Measurements from ENCODE around the gene ATP9A. TPM values are rescaled to one million over a fixed set of nuclear protein-coding genes. Genes with fewer than 3 reads are reported as not detected.

The ATP9A gene
- total and polyA plus RNA-seq, 4 donors, result 2.4 to 16.7 (median 9.9) TPM

GRCh38 chr20:51775241-51775640, 7.1 kb upstream of the ATP9A start:
- no peak overlapping the region for H3K27ac ChIP-seq (ENCODE audit: low read depth in 1 of 2, low read length in 2 of 2)
- peaks cover 0 to 5% (median 3%) of the 10 kb centered on the region in 4 donors for H3K9me3 ChIP-seq (ENCODE audit: control insufficient read depth in 4 of 4, low read length in 3 of 4)
- H3K4me1 ChIP-seq (ENCODE audit: control insufficient read depth in 4 of 4, insufficient read depth in 4 of 4, low read length in 3 of 4), result no peaks in the 10 kb centered on the region
- 93% methylated on average over 1 of the region's 1 CpG for WGBS
- no peak overlapping the region for H3K4me3 ChIP-seq (ENCODE audit: low read depth in 1 of 3, low read length in 3 of 3)
- no peaks in the 10 kb centered on the region for H3K36me3 ChIP-seq (ENCODE audit: control insufficient read depth in 4 of 4, insufficient read depth in 3 of 4, low read depth in 1 of 4, low read length in 3 of 4)
- TF ChIP-seq RXRA (IDR thresholded peaks at IDR 0.05) (no peak), SP1 (IDR thresholded peaks at IDR 0.05) (no peak), REST (IDR thresholded peaks at IDR 0.05) (no peak), NR2F2 (IDR thresholded peaks at IDR 0.05) (no peak), HNF4G (IDR thresholded peaks at IDR 0.05) (no peak), ZBTB33 (IDR thresholded peaks at IDR 0.05) (no peak), YY1 (IDR thresholded peaks at IDR 0.05) (no peak), ATF3 (IDR thresholded peaks at IDR 0.05) (no peak)
- no peaks in the 10 kb centered on the region for H3K27me3 ChIP-seq (ENCODE audit: control insufficient read depth in 4 of 4, insufficient read depth in 4 of 4, low read length in 3 of 4)
- no peak overlapping the region for H3K9ac ChIP-seq (ENCODE audit: low read depth in 1 of 2, low read length in 2 of 2)
- no peak for DNase-seq (ENCODE audit: low spot score)

- WGBS, result 97% methylated on average over 4 of the region's 4 CpGs
- Histone ChIP-seq H3K4me1 (ENCODE audit: control insufficient read depth in 4 of 4, insufficient read depth in 4 of 4, low read length in 3 of 4) (peaks cover 0 to 5% (median 2%) of the 10 kb centered on the region in 4 donors), H3K27ac (ENCODE audit: low read depth in 1 of 2, low read length in 2 of 2) (no peak overlapping the region), H3K36me3 (ENCODE audit: control insufficient read depth in 4 of 4, insufficient read depth in 3 of 4, low read depth in 1 of 4, low read length in 3 of 4) (no peaks in the 10 kb centered on the region), H3K27me3 (ENCODE audit: control insufficient read depth in 4 of 4, insufficient read depth in 4 of 4, low read length in 3 of 4) (no peaks in the 10 kb centered on the region), H3K4me3 (ENCODE audit: low read depth in 1 of 3, low read length in 3 of 3) (no peak overlapping the region), H3K9ac (ENCODE audit: low read depth in 1 of 2, low read length in 2 of 2) (no peak overlapping the region), H3K9me3 (ENCODE audit: control insufficient read depth in 4 of 4, low read length in 3 of 4) (no peaks in the 10 kb centered on the region)
- no peak for DNase-seq (ENCODE audit: low spot score)
- TF ChIP-seq EGR1 (IDR thresholded peaks at IDR 0.05; ENCODE audit: low read depth in 2 of 2) (no peak), CTCF (IDR thresholded peaks at IDR 0.05; ENCODE audit: low read depth, low read length, missing input control) (no peak), GABPA (IDR thresholded peaks at IDR 0.05 in 1 of 2, conservative IDR thresholded peaks at IDR 0.05 in 1 of 2) (no peak), TAF1 (conservative IDR thresholded peaks at IDR 0.05) (no peak)
Measured at GRCh38 chr20:51772236-51772635, 4.0 kb upstream of the ATP9A start.

All from liver (tissue), 9 donors.